ENCODE data around the gene BARX1. TPM values are rescaled to one million over a fixed set of nuclear protein-coding genes. Genes with fewer than 3 reads are reported as not detected.
A peak's percentile ranks its signal among the peaks of the same experiment; 100 is the strongest.

BARX1 gene
- total and polyA plus RNA-seq, 9 donors: 0.07 TPM; not detected in 8

DNA sequence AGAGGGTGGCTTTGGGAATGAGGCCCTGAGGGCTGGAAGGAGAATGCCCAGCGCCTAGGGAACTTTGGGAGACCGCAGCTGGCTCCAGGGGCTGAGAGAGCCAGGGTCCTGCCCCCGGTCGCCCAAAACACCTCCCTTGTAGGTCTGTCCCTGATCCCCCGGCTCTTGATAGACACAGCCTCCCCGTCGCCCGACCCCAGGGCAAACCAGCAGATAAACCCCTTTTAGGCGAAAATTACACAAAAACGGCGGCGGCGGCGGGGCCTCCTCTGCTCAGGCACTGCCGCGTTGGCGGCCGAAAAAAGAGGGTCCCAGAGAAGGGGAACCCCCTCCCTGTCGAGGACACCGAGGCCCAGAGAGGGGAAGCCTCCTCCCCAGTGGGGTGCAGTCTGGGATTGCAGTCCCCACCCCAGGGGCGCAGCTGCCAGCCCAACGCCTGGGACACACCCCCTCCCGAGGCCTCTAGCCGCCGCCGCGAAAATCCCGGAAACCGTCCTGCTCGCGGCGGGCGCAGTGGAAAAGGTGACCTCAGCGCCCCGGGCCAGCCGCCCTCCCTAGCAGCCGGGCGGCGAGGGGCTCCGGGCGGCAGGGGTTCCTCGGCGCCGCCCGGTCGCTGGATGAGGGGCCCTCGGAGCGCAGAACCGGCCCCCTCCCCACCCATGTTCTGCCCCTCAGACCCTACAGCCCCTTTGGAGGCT lies 3.1 kb upstream of the BARX1 start:
- TF ChIP-seq POLR2A (IDR thresholded peaks at IDR 0.05) (no peak), EP300 (IDR thresholded peaks at IDR 0.05) (no peak)
- TF ChIP-seq, protein P1, sequence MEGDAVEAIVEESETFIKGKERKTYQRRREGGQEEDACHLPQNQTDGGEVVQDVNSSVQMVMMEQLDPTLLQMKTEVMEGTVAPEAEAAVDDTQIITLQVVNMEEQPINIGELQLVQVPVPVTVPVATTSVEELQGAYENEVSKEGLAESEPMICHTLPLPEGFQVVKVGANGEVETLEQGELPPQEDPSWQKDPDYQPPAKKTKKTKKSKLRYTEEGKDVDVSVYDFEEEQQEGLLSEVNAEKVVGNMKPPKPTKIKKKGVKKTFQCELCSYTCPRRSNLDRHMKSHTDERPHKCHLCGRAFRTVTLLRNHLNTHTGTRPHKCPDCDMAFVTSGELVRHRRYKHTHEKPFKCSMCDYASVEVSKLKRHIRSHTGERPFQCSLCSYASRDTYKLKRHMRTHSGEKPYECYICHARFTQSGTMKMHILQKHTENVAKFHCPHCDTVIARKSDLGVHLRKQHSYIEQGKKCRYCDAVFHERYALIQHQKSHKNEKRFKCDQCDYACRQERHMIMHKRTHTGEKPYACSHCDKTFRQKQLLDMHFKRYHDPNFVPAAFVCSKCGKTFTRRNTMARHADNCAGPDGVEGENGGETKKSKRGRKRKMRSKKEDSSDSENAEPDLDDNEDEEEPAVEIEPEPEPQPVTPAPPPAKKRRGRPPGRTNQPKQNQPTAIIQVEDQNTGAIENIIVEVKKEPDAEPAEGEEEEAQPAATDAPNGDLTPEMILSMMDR (IDR thresholded peaks at IDR 0.05): no peak
- Histone ChIP-seq H3K9me3 (no peaks in the 10 kb centered on the region), H3K36me3 (no peaks in the 10 kb centered on the region), H3K4me1 (ENCODE audit: insufficient read depth) (peaks cover 3% of the 10 kb centered on the region), H3K27me3 (peaks cover 6% of the 10 kb centered on the region), H3K27ac (no peak overlapping the region), H3K4me3 (no peak overlapping the region)
- WGBS, 3 donors: 32 to 45% (median 34%) methylated on average over 37 to 49 of the region's 49 CpGs
- peak in 1 of 5 donors; percentile 24 for DNase-seq
- intact Hi-C loops (cut with DNase I): no loop called here

DNA sequence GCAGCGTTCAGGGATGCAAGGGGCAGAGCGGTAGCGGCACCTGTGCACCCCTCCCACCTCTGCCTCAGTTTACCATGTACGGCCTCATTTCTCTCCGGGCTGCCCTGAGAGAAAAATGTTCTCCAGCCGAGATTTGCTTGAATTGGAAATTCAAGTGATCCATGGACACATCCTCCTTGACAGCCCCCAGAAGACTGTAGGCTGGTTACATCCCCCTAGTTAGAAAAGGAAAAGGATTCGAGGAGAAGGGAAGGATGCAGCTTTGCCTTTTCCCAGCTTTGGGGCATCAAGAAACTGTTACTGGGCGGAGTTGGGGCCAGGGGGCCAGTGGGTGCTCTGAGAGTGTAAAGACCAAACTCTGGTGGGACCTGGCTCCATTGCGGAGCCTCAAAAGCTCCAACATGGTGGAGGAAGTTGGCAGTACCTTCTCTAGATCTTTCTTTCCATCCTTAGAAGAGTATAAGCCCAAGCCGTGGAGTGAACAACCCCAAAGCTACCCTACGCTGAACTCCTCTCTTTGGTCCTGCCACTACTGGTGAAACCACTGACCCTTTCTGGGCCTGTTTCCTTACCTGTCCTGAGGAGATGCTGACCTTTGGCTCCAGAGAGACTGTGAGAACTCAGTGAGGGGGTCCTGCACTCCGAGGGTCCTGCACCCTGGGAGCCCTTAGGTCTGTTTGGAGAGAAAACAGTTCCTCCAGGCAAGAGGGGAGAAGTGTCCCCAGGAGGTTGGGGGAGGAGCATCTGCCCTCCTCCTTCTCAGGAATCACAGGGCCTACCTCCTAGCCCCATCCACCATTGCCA lies 1.0 kb upstream of the BARX1 start:
- no peak for DNase-seq

GRCh38 chr9:93954434-93955061 lies 607 bp downstream of the BARX1 start:
- intact Hi-C loops (cut with DNase I): no loop called here
- no peaks in the 10 kb centered on the region for H3K9me3 ChIP-seq
- no peak overlapping the region for H3K27ac ChIP-seq
- H3K27me3 ChIP-seq: peaks cover 11% of the 10 kb centered on the region
- DNase-seq: no peak
- H3K4me3 ChIP-seq: no peak overlapping the region
- TF ChIP-seq EP300 (IDR thresholded peaks at IDR 0.05): no peak
- TF ChIP-seq, protein P1 (IDR thresholded peaks at IDR 0.05): no peak
- TF ChIP-seq POLR2A (IDR thresholded peaks at IDR 0.05): no peak
- peaks cover 8% of the 10 kb centered on the region for H3K4me1 ChIP-seq (ENCODE audit: insufficient read depth)
- no peaks in the 10 kb centered on the region for H3K36me3 ChIP-seq
- WGBS, 3 donors: 4 to 14% (median 14%) methylated on average over 38 to 67 of the region's 67 CpGs

More for the DNA sequence above, 1.0 kb upstream of the BARX1 start:
- 35 to 44% (median 43%) methylated on average over 12 of the region's 12 CpGs for WGBS, 3 donors
- Histone ChIP-seq H3K4me1 (ENCODE audit: insufficient read depth) (peaks cover 5% of the 10 kb centered on the region), H3K27ac (no peak overlapping the region), H3K4me3 (no peak overlapping the region), H3K9me3 (no peaks in the 10 kb centered on the region), H3K27me3 (peaks cover 11% of the 10 kb centered on the region), H3K36me3 (no peaks in the 10 kb centered on the region)
- intact Hi-C loops (cut with DNase I): no loop called here
- TF ChIP-seq POLR2A (IDR thresholded peaks at IDR 0.05) (no peak), EP300 (IDR thresholded peaks at IDR 0.05) (no peak)
- TF ChIP-seq, protein P1 (IDR thresholded peaks at IDR 0.05): no peak

- 42 to 59% (median 52%) methylated on average over 49 of the region's 49 CpGs for WGBS, 3 donors
- TF ChIP-seq EP300 (IDR thresholded peaks at IDR 0.05) (no peak), POLR2A (IDR thresholded peaks at IDR 0.05) (no peak)
- TF ChIP-seq, protein P1 (IDR thresholded peaks at IDR 0.05): no peak
- no peaks in the 10 kb centered on the region for H3K9me3 ChIP-seq
- peaks cover 11% of the 10 kb centered on the region for H3K27me3 ChIP-seq
- intact Hi-C loops (cut with DNase I): no loop called here
- H3K4me3 ChIP-seq: no peak overlapping the region
- H3K27ac ChIP-seq: no peak overlapping the region
- no peaks in the 10 kb centered on the region for H3K36me3 ChIP-seq
- H3K4me1 ChIP-seq (ENCODE audit: insufficient read depth): peaks cover 8% of the 10 kb centered on the region
- no peak for DNase-seq
These were observed 1.4 kb downstream of the BARX1 start for GRCh38 chr9:93953496-93954433.

Measured in ovary (tissue), 9 donors.